Dedifferentiated amniotic fluid mesenchymal stem cell (primary cell): Measurements from ENCODE around the gene AADACL2.
"Not testable (repeated sequence)": the region's sequence is repeated elsewhere in the genome, so short reads cannot be mapped to it uniquely, and the experiment has no call there.

Experiments used
- DNase-seq: peaks from one replicate; pipeline ENCODE4 v3.0.0-alpha.2; 2016; ENCODE audit errors: extremely low spot score

Gene AADACL2

GRCh38 chr3:151733613-151734012 is at the start of gene AADACL2:
AADACL2 (plus strand) TSS chr3:151733927; CDS start chr3:151734036, 109 bp downstream.
- DNase-seq: no peak

GRCh38 chr3:151684094-151684493 is 49.6 kb upstream of the AADACL2 start:
- DNase-seq: no peak

- no peak for DNase-seq
Measured at GRCh38 chr3:151686257-151686656, 47.5 kb upstream of the AADACL2 start.

- DNase-seq: no peak
Measured at GRCh38 chr3:151687076-151687475, 46.7 kb upstream of the AADACL2 start.

- no peak for DNase-seq
Measured at GRCh38 chr3:151688571-151688970, 45.2 kb upstream of the AADACL2 start.

- DNase-seq: no peak
Measured at GRCh38 chr3:151690645-151691044, 43.1 kb upstream of the AADACL2 start.

GRCh38 chr3:151697496-151697895 is 36.2 kb upstream of the AADACL2 start:
- DNase-seq: no peak

- no peak for DNase-seq
Measured at GRCh38 chr3:151707216-151707615, 26.5 kb upstream of the AADACL2 start.

GRCh38 chr3:151708868-151709267 is 24.9 kb upstream of the AADACL2 start:
- no peak for DNase-seq

GRCh38 chr3:151709847-151710246 is 23.9 kb upstream of the AADACL2 start:
- DNase-seq: no peak

- no peak for DNase-seq
Measured at GRCh38 chr3:151721294-151721693, 12.4 kb upstream of the AADACL2 start.

GRCh38 chr3:151722856-151723255 is 10.9 kb upstream of the AADACL2 start:
- no peak for DNase-seq

- DNase-seq: no peak
Measured at GRCh38 chr3:151724576-151725562, 8.9 kb upstream of the AADACL2 start.

- DNase-seq: no peak
Measured at GRCh38 chr3:151726016-151726415, 7.7 kb upstream of the AADACL2 start.

- no peak for DNase-seq
Measured at GRCh38 chr3:151732861-151733260, 866 bp upstream of the AADACL2 start.

- no peak for DNase-seq
Measured at GRCh38 chr3:151740581-151740980, 6.9 kb downstream of the AADACL2 start.

GRCh38 chr3:151743855-151744254 is 10.1 kb downstream of the AADACL2 start:
- DNase-seq: no peak

GRCh38 chr3:151750181-151750580 is 16.5 kb downstream of the AADACL2 start:
- DNase-seq: no peak

- DNase-seq: no peak
Measured at GRCh38 chr3:151750678-151751077, 17.0 kb downstream of the AADACL2 start.

- DNase-seq: peak; percentile 35
Measured at GRCh38 chr3:151751161-151751560, 17.4 kb downstream of the AADACL2 start.

GRCh38 chr3:151753846-151754245 is 20.1 kb downstream of the AADACL2 start:
- DNase-seq: no peak

- no peak for DNase-seq
Measured at GRCh38 chr3:151761581-151761980, 27.9 kb downstream of the AADACL2 start.

- not testable (repeated sequence) for DNase-seq
Measured at GRCh38 chr3:151764699-151765098, 31.0 kb downstream of the AADACL2 start.
